AG08396 (cell line): ENCODE measurements around the gene PALMD.

Experiments
- DNase-seq: peaks from one replicate; pipeline ENCODE4 v3.0.0; 2012; ENCODE audit warnings: low spot score, mixed read lengths

The PALMD gene

GRCh38 chr1:99659755-99660210 is 13.9 kb downstream of the PALMD start:
- DNase-seq: no peak

- DNase-seq: no peak
Observed at GRCh38 chr1:99660496-99660895, 14.6 kb downstream of the PALMD start.

- no peak for DNase-seq
Observed at GRCh38 chr1:99661780-99662179, 15.9 kb downstream of the PALMD start.

GRCh38 chr1:99662539-99663080 is 16.7 kb downstream of the PALMD start:
- DNase-seq: peak; percentile 42

GRCh38 chr1:99663501-99663900 is 17.6 kb downstream of the PALMD start:
- no peak for DNase-seq

GRCh38 chr1:99665212-99665611 is 19.3 kb downstream of the PALMD start:
- no peak for DNase-seq

- DNase-seq: no peak
Observed at GRCh38 chr1:99669376-99669775, 23.5 kb downstream of the PALMD start.

- no peak for DNase-seq
Observed at GRCh38 chr1:99669821-99670220, 23.9 kb downstream of the PALMD start.

GRCh38 chr1:99670583-99670982 is 24.7 kb downstream of the PALMD start:
- no peak for DNase-seq

- DNase-seq: no peak
Observed at GRCh38 chr1:99672038-99672437, 26.1 kb downstream of the PALMD start.

GRCh38 chr1:99672530-99673213 is 26.8 kb downstream of the PALMD start:
- DNase-seq: no peak

- no peak for DNase-seq
Observed at GRCh38 chr1:99673315-99673714, 27.4 kb downstream of the PALMD start.

GRCh38 chr1:99674115-99675064 is 28.5 kb downstream of the PALMD start:
- no peak for DNase-seq

- DNase-seq: no peak
Observed at GRCh38 chr1:99675292-99675691, 29.4 kb downstream of the PALMD start.

GRCh38 chr1:99675994-99676393 is 30.1 kb downstream of the PALMD start:
- DNase-seq: no peak

- DNase-seq: no peak
Observed at GRCh38 chr1:99676876-99677275, 31.0 kb downstream of the PALMD start.

GRCh38 chr1:99677416-99677815 is 31.5 kb downstream of the PALMD start:
- DNase-seq: no peak

- DNase-seq: no peak
Observed at GRCh38 chr1:99680270-99680669, 34.4 kb downstream of the PALMD start.

- no peak for DNase-seq
Observed at GRCh38 chr1:99681583-99681982, 35.7 kb downstream of the PALMD start.

GRCh38 chr1:99682291-99682751 is 36.4 kb downstream of the PALMD start:
- DNase-seq: peak; percentile 20

- peak; percentile 69 for DNase-seq
Observed at GRCh38 chr1:99685516-99686180, 39.7 kb downstream of the PALMD start.

- no peak for DNase-seq
Observed at GRCh38 chr1:99691175-99691574, 45.3 kb downstream of the PALMD start.
